Smooth muscle cell (in vitro differentiated cells): ENCODE results near the gene DLGAP3. TPM values are rescaled to one million over a fixed set of nuclear protein-coding genes. Genes with fewer than 3 reads are reported as not detected.

Source experiments
- DNase-seq: peaks from one replicate; lab custom pipeline; 2025; ENCODE audit not compliant: unreplicated experiment; lab: John Stamatoyannopoulos, UW
- H2AFZ ChIP-seq: fragments of 200-600 bp; sonication (generic); 2 replicates; pipeline ENCODE4 v1.6.0; 2016; ENCODE audit warnings: antibody characterized with exemption, low read depth, mild to moderate bottlenecking
- H3F3A ChIP-seq: fragments of 200-600 bp; sonication (generic); 2 replicates; pipeline ENCODE4 v1.6.0; 2017; ENCODE audit warnings: antibody characterized with exemption, low read depth
- H3K27ac ChIP-seq: fragments of 200-600 bp; sonication (generic); 2 replicates; pipeline ENCODE4 v1.5.1; 2016; ENCODE audit warnings: low read depth, mild to moderate bottlenecking
- H3K27me3 ChIP-seq: fragments of 200-600 bp; sonication (generic); 2 replicates; pipeline ENCODE4 v1.6.1; 2016; ENCODE audit warnings: low read depth, mild to moderate bottlenecking
- H3K36me3 ChIP-seq: fragments of 200-600 bp; sonication (generic); 2 replicates; pipeline ENCODE4 v1.5.1; 2016; ENCODE audit warnings: low read depth
- H3K4me1 ChIP-seq: fragments of 200-600 bp; sonication (generic); 2 replicates; pipeline ENCODE4 v1.5.1; 2016; ENCODE audit warnings: low read depth
- H3K4me2 ChIP-seq: fragments of 200-600 bp; sonication (generic); 2 replicates; pipeline ENCODE4 v1.6.0; 2016; ENCODE audit warnings: mild to moderate bottlenecking
- H3K4me3 ChIP-seq: fragments of 200-600 bp; sonication (generic); 2 replicates; pipeline ENCODE4 v1.5.1; 2016; ENCODE audit warnings: mild to moderate bottlenecking
- H3K79me2 ChIP-seq: fragments of 200-600 bp; sonication (generic); 2 replicates; pipeline ENCODE4 v1.6.0; 2016; ENCODE audit warnings: low read depth, mild to moderate bottlenecking
- H3K9ac ChIP-seq: fragments of 200-600 bp; sonication (generic); 2 replicates; pipeline ENCODE4 v1.6.0; 2016; ENCODE audit warnings: low read depth
- H3K9me3 ChIP-seq: fragments of 200-600 bp; sonication (generic); replicated peaks from 2 replicates; pipeline ENCODE4 v1.5.1; 2016; ENCODE audit warnings: low read depth
- H4K20me1 ChIP-seq: fragments of 200-600 bp; sonication (generic); 2 replicates; pipeline ENCODE4 v1.6.0; 2016; ENCODE audit warnings: low read depth
- WGBS: methylation state at CpG from one replicate; pipeline ENCODE4 v1.1.7; 2016; ENCODE audit warnings: low lambda C conversion rate; 5-methylcytosine and 5-hydroxymethylcytosine counted together
- polyA plus RNA-seq: library from polyadenylated mRNA; unstranded; fragments of >200 nt; fragmentation: Nextera tagmentation; extraction: Ambion mirVana; gene quantifications from 2 replicates; pipeline ENCODE4 v1.2.1, GENCODE V29; 2016
- total RNA-seq: library from RNA; depleted of rRNA; stranded (reverse); fragments of >200 nt; gene quantifications from 2 replicates; pipeline ENCODE4 v1.2.3, GENCODE V29; 2014
- TF ChIP-seq, protein P1 (sequence below): fragments of 200-600 bp; sonication (generic); IDR thresholded peaks from 2 replicates; pipeline ENCODE4 v1.5.1; 2017; ENCODE audit warnings: borderline replicate concordance, mild to moderate bottlenecking, antibody characterized with exemption; ENCODE audit not compliant: insufficient read depth, poor library complexity, severe bottlenecking

The DLGAP3 gene
- total and polyA plus RNA-seq, 2 experiments from 2014 or later = not detected

DNA sequence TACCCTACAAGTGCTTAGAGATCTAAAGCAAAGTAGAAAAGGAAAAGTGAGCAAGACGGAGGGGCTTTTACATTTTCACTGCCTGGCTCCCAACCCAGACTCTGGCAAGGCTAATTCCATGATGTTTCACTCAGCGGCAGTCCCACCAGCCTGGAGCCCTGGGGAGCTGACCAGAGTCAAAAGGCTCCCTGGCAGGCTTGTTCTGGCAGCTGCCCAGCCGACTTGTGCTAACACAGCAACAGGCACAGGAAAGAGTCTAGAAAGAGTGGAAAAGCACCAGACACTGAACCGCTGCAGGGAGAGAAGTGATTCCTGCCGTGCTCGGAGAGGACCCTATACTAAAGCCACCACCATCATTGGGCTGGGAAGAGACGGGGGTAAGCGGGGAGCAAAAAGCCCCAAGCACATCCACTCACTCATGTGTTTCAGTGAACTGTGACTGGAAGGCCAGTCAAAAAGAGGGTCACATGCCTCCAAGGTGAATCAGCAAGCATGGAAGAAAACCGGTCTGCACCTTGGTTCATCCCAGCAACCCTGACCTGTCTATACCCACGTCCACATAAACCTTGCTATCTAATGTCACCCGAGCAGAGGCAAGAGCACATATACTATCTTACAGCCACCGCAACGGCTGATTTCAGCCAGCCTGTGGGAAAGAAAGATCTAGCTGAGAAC is 77.9 kb downstream of the DLGAP3 start:
- H3K27ac ChIP-seq = peak overlapping the region; percentile 35
- no peaks in the 10 kb centered on the region for H3K27me3 ChIP-seq
- no peak overlapping the region for H3K4me3 ChIP-seq
- no peaks in the 10 kb centered on the region for H3K9me3 ChIP-seq
- H4K20me1 ChIP-seq = peaks cover 74% of the 10 kb centered on the region
- no peak overlapping the region for H3K4me2 ChIP-seq
- no peak overlapping the region for H2AFZ ChIP-seq
- TF ChIP-seq, protein P1, sequence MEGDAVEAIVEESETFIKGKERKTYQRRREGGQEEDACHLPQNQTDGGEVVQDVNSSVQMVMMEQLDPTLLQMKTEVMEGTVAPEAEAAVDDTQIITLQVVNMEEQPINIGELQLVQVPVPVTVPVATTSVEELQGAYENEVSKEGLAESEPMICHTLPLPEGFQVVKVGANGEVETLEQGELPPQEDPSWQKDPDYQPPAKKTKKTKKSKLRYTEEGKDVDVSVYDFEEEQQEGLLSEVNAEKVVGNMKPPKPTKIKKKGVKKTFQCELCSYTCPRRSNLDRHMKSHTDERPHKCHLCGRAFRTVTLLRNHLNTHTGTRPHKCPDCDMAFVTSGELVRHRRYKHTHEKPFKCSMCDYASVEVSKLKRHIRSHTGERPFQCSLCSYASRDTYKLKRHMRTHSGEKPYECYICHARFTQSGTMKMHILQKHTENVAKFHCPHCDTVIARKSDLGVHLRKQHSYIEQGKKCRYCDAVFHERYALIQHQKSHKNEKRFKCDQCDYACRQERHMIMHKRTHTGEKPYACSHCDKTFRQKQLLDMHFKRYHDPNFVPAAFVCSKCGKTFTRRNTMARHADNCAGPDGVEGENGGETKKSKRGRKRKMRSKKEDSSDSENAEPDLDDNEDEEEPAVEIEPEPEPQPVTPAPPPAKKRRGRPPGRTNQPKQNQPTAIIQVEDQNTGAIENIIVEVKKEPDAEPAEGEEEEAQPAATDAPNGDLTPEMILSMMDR = no peak
- DNase-seq = no peak
- H3K36me3 ChIP-seq = no peaks in the 10 kb centered on the region
- peaks cover 3% of the 10 kb centered on the region for H3F3A ChIP-seq
- 88% methylated on average over 13 of the region's 13 CpGs for WGBS
- no peaks in the 10 kb centered on the region for H3K4me1 ChIP-seq
- H3K79me2 ChIP-seq = peaks cover 21% of the 10 kb centered on the region
- no peak overlapping the region for H3K9ac ChIP-seq

DNA sequence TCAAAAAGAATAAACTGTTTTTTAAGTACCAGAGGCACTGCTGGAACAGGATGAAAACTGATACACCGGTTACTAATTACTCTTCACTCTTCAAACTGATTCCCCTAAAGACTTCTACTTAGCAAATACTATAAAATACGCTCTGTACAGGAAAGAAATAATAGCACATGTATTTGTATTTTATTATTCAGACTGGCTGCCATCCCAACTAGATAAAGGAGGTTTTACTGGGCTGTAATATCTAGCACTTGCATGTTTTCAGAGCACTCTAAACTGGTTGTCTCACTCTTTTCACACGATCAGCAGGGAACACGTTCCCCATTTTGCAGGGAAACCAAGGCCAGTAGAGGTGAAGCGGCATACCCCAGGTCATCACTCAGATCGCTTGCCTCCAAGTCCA is 79.1 kb downstream of the DLGAP3 start:
- Histone ChIP-seq H3K4me2 (no peak overlapping the region), H3K27me3 (no peaks in the 10 kb centered on the region), H3K79me2 (peaks cover 17% of the 10 kb centered on the region), H3K4me3 (no peak overlapping the region), H4K20me1 (peaks cover 81% of the 10 kb centered on the region), H3K4me1 (no peaks in the 10 kb centered on the region), H3K27ac (no peak overlapping the region), H3K36me3 (no peaks in the 10 kb centered on the region), H3K9me3 (no peaks in the 10 kb centered on the region), H3F3A (peaks cover 3% of the 10 kb centered on the region), H3K9ac (no peak overlapping the region), H2AFZ (no peak overlapping the region)
- TF ChIP-seq, protein P1 = no peak
- WGBS = 95% methylated on average over 6 of the region's 6 CpGs
- DNase-seq = no peak

DNA sequence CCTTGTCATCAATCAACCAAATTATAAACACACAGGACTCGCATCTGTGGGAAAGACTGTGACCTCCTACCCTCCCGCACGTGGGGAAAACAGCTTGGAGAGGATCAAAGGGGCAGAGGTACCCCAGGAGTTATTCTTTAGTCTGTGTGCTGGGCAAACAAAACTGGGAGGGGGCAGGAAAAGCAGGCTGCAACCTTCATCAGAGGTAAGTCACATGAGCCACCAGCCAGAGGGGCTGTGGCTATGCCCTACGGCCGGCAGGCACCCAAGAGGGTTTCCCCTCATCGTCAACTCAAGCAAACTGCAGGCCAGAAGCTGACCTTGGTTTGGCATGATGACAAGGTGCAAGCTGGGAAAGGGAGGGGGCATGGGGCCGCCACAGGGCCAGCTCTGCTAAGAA is 82.4 kb downstream of the DLGAP3 start:
- Histone ChIP-seq H2AFZ (no peak overlapping the region), H3K9ac (no peak overlapping the region), H3F3A (no peaks in the 10 kb centered on the region), H3K36me3 (no peaks in the 10 kb centered on the region), H3K4me2 (no peak overlapping the region), H3K27me3 (no peaks in the 10 kb centered on the region), H3K4me3 (no peak overlapping the region), H3K27ac (no peak overlapping the region), H4K20me1 (peaks cover 100% of the 10 kb centered on the region), H3K4me1 (peaks cover 6% of the 10 kb centered on the region), H3K79me2 (peaks cover 16% of the 10 kb centered on the region), H3K9me3 (no peaks in the 10 kb centered on the region)
- 90% methylated on average over 7 of the region's 7 CpGs for WGBS
- TF ChIP-seq, protein P1 = no peak
- no peak for DNase-seq

DNA sequence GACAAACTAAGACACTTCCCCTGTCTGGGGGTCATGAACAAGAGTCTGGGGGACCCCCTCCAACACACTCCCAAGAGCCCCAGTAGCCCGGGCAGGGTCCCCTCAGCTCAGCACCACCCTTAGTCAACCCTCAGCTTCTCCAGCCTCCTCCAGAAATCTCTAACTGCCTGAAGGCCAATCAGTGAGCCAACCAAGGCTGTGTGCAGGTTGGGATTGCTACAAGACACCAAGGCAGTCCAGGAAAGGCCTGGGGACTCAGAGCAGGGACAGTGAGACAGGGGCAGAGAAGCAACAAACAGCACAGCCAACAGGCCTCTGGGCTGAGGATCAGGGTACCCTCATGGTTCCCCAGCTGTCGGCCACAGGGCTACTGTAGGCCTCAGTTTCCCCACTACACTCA is 83.2 kb downstream of the DLGAP3 start:
- no peaks in the 10 kb centered on the region for H3K9me3 ChIP-seq
- H3K4me2 ChIP-seq = no peak overlapping the region
- TF ChIP-seq, protein P1 = no peak
- no peaks in the 10 kb centered on the region for H3K27me3 ChIP-seq
- peaks cover 100% of the 10 kb centered on the region for H4K20me1 ChIP-seq
- no peak for DNase-seq
- H3K9ac ChIP-seq = no peak overlapping the region
- peaks cover 6% of the 10 kb centered on the region for H3K4me1 ChIP-seq
- no peaks in the 10 kb centered on the region for H3K36me3 ChIP-seq
- no peak overlapping the region for H3K27ac ChIP-seq
- peaks cover 8% of the 10 kb centered on the region for H3K79me2 ChIP-seq
- 93% methylated on average over 2 of the region's 2 CpGs for WGBS
- H3F3A ChIP-seq = no peaks in the 10 kb centered on the region
- H2AFZ ChIP-seq = no peak overlapping the region
- H3K4me3 ChIP-seq = no peak overlapping the region
